ENCODE results near the gene UGT8.

DNA sequence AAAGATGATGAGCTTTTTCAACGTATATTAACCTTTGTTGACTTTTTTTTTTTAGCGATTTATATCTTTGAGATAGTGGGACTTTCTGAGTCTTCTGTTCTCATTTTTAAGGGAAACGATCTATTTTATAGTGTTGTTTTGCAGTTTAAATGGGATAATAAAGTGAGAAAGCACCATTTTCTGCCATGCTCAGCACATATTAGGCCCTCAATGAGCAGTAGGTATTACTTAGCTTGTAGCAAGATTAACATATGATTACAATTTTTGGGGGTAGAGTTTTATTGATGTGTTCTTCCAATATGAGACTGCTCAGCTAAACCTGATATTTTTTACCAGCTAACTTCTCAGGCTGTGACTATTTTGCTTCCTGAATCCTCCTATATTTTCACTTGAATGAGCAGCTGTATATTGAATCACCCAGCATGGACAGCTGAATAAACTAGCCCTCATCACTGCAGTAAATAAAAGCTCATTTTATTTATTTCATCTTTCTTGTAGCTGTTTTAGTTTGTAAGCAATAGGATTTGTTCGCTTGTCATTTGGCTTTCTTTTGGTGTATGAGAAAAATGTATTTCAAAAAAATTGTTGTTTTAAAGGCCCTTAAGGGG is 43.7 kb downstream of the UGT8 start:
- TF ChIP-seq, protein P1, sequence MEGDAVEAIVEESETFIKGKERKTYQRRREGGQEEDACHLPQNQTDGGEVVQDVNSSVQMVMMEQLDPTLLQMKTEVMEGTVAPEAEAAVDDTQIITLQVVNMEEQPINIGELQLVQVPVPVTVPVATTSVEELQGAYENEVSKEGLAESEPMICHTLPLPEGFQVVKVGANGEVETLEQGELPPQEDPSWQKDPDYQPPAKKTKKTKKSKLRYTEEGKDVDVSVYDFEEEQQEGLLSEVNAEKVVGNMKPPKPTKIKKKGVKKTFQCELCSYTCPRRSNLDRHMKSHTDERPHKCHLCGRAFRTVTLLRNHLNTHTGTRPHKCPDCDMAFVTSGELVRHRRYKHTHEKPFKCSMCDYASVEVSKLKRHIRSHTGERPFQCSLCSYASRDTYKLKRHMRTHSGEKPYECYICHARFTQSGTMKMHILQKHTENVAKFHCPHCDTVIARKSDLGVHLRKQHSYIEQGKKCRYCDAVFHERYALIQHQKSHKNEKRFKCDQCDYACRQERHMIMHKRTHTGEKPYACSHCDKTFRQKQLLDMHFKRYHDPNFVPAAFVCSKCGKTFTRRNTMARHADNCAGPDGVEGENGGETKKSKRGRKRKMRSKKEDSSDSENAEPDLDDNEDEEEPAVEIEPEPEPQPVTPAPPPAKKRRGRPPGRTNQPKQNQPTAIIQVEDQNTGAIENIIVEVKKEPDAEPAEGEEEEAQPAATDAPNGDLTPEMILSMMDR (IDR thresholded peaks at IDR 0.05) = no peak
- no peak for TF ChIP-seq POLR2A (IDR thresholded peaks at IDR 0.05)
